Suprapubic skin (tissue), 4 donors: ENCODE results near the gene CADPS2.

Experiments
- EP300 ChIP-seq: sonication (generic); formaldehyde crosslinking; IDR thresholded peaks from one replicate; pipeline ENCODE4 v1.6.1; 2017; ENCODE audit warnings: antibody characterized with exemption
- POLR2A ChIP-seq, 2 donors: fragments of 450-650 bp; IDR thresholded peaks; one replicate each; pipeline ENCODE4 v1.6.1; 2017; ENCODE audit warnings: antibody characterized with exemption in 2 of 2, mild to moderate bottlenecking in 2 of 2, moderate library complexity in 2 of 2
- POLR2AphosphoS5 ChIP-seq, 3 donors: sonication (generic); formaldehyde crosslinking; IDR thresholded peaks; one replicate each; pipeline ENCODE4 v1.6.1; 2017; ENCODE audit warnings: antibody characterized with exemption in 3 of 3
- TF ChIP-seq, protein P1 (sequence below), 2 donors: fragments of 200-600 bp in 1 of 2; fragments of 450-650 bp in 1 of 2; sonication (generic) in 1 of 2; IDR thresholded peaks; one replicate each; pipeline ENCODE4 v1.5.1; 2016 to 2019; ENCODE audit warnings: antibody characterized with exemption in 2 of 2, mild to moderate bottlenecking in 1 of 2, moderate library complexity in 1 of 2

GRCh38 chr7:122833888-122834570, 52.2 kb downstream of the CADPS2 start:
- TF ChIP-seq, protein P1, sequence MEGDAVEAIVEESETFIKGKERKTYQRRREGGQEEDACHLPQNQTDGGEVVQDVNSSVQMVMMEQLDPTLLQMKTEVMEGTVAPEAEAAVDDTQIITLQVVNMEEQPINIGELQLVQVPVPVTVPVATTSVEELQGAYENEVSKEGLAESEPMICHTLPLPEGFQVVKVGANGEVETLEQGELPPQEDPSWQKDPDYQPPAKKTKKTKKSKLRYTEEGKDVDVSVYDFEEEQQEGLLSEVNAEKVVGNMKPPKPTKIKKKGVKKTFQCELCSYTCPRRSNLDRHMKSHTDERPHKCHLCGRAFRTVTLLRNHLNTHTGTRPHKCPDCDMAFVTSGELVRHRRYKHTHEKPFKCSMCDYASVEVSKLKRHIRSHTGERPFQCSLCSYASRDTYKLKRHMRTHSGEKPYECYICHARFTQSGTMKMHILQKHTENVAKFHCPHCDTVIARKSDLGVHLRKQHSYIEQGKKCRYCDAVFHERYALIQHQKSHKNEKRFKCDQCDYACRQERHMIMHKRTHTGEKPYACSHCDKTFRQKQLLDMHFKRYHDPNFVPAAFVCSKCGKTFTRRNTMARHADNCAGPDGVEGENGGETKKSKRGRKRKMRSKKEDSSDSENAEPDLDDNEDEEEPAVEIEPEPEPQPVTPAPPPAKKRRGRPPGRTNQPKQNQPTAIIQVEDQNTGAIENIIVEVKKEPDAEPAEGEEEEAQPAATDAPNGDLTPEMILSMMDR (IDR thresholded peaks at IDR 0.05): no peak
- TF ChIP-seq POLR2A (IDR thresholded peaks at IDR 0.05): no peak
- no peak for TF ChIP-seq EP300
- TF ChIP-seq POLR2AphosphoS5 (IDR thresholded peaks at IDR 0.05): no peak
